OCI-LY3 (cell line): Measurements from ENCODE around the gene FANCD2.

ENCODE experiments used
- EZH2phosphoT487 ChIP-seq: fragments of 200-600 bp; shearing (Covaris generic); IDR thresholded peaks from 2 replicates; pipeline ENCODE4 v1.6.1; 2018; ENCODE audit warnings: antibody characterized with exemption, mixed run types, low read depth
- TF ChIP-seq, protein P1 (sequence below): fragments of 200-600, 300-600 bp; sonication (generic); IDR thresholded peaks from 2 replicates; pipeline ENCODE4 v1.5.1; 2014; ENCODE audit warnings: antibody characterized with exemption, low read length, low read depth

DNA sequence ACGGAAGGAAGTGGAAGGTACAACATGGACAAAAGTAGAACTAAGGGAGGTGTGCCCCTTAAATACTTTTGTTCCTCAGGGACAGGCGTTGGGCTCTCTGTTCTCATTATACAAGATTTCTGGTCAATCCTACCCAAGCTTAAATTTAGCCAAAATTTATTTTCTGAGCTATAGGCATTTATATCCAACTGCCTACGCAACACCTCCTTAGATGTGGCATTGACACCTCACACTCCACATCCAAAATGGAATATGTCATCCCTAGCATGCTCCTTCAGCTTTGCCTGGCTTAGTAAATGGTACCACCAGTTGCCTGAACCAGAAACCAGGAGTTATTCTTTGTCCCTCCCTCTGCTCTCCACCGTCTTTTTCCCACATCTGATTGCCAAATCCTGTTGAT lies 55.6 kb downstream of the FANCD2 start:
- TF ChIP-seq, protein P1, sequence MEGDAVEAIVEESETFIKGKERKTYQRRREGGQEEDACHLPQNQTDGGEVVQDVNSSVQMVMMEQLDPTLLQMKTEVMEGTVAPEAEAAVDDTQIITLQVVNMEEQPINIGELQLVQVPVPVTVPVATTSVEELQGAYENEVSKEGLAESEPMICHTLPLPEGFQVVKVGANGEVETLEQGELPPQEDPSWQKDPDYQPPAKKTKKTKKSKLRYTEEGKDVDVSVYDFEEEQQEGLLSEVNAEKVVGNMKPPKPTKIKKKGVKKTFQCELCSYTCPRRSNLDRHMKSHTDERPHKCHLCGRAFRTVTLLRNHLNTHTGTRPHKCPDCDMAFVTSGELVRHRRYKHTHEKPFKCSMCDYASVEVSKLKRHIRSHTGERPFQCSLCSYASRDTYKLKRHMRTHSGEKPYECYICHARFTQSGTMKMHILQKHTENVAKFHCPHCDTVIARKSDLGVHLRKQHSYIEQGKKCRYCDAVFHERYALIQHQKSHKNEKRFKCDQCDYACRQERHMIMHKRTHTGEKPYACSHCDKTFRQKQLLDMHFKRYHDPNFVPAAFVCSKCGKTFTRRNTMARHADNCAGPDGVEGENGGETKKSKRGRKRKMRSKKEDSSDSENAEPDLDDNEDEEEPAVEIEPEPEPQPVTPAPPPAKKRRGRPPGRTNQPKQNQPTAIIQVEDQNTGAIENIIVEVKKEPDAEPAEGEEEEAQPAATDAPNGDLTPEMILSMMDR, result no peak
- no peak for TF ChIP-seq EZH2phosphoT487
